NCI-H82 treated with DMSO at 0.1 percent for 48 hours (cell line): ENCODE results near the gene PDE3B.

Experiments used
- DNase-seq: peaks from one replicate; lab custom pipeline; 2025; ENCODE audit not compliant: unreplicated experiment; lab: John Stamatoyannopoulos, UW

The PDE3B gene

GRCh38 chr11:14908214-14908880 is 264.7 kb downstream of the PDE3B start:
- peak; percentile 20 for DNase-seq

- DNase-seq, result no peak
These were observed 270.9 kb downstream of the PDE3B start for GRCh38 chr11:14914536-14914935.

DNA sequence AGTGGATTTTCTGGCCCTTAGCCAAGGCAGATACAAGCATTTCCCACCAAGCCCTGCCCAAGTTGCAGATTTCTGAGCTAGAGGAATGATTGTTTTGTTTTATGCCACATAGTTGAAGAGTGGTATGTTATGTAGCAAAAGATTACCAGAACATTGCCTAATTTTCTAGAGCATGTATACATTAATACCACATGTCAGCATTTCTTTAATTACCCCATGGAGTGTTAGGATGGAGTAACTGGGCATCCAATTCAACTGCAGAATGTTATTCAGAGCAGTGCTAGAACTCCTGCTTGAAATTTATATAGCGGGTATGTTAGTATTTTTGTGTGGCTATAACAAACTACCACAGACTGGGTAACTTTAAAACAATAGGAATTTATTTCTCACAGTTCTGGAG is 272.8 kb downstream of the PDE3B start:
- no peak for DNase-seq
